ENCODE data around the gene AHCY.
"Not testable (repeated sequence)": the region's sequence is repeated elsewhere in the genome, so short reads cannot be mapped to it uniquely, and the experiment has no call there.

The AHCY gene

DNA sequence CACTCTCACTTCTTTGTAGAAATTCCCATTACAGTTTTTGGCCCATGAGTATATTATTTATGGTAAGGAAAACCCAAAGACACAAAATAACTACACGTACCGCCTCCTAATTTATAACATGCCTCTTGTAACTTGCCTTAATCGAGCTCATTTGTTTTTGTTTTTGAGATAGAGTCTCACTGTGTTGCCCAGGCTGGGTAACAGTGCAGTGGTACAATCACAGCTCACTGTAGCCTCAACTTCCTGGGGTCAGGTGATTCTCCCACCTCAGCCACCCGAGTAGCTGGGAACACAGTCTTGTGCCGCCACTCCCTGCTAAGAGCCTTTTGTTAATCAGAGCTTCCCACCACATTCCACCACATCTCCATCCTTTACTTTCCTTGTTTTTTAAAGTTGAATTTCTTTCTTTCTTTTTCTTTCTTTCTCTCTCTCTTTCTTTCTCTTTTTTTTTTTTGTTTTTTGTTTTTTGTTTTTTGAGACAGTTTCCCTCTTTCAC is 46.5 kb downstream of the AHCY start:
- DNase-seq (ENCODE audit: low read depth in 2 of 2) = no peak

DNA sequence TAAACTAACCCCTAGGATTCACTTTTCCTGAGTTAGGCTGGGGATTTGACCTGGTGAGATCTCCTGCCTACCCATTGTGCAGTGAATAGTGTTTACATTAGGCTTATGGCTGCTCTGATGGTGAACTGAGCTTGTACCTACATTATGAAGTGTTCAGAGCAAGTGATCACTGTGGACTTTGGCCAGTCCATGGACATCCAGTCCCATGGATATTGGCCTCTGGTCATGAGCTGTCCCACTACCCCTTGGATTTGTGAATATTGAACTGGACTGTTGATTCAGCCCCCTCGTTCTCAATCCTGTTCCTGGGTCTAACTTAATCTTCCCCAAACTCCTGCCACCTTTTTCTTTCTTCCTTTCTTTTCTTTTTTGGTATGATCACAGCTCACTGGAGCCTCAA is 48.2 kb downstream of the AHCY start:
- DNase-seq (ENCODE audit: low read depth in 2 of 2) = no peak

DNA sequence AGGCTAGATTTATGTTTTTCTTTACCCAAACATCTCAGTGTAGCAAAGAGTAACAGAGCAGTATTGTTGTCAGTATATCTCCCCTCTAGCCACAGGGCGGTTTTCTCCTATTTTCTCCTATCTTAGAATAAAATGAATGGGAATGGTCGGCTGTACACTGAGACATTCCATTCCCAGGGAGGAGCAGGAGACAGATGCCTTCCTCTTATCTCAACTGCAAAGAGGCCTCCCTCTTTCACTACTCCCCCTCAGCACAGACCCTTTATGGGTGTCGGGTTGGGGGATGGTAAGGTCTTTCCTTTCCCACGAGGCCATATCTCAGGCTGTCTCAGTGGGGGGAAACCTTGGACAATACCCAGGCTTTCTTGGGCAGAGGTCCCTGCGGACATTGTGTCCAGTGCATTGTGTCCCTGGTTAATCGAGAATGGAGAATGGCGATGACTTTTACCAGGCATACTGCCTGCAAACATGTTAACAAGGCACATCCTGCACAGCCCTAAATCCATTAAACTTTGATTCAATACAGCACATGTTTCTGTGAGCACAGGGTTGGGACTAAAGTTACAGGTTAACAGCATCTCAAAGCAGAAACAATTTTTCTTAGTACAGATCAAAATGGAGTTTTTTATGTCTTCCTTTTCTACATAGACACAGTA is 50.6 kb downstream of the AHCY start:
- DNase-seq (ENCODE audit: low read depth in 2 of 2) = not testable (repeated sequence)

DNA sequence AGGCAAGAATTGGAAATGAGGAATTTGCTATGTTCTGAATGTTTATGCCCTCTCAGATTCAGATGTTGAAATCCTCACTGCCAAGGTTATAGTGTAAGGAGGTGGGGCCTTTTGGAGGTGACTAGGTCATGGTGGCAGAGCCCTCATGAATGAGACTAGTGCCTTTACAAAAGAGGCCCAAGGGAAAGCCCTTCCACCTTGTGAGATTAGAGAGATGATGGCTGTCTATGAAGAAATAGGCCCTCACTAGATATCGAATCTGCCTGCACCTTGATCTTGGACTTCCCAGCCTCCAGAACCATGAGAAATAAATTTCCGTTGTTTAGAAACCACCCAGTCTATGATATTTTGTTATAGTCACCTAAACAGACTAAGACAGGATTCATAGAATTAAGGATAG is 51.5 kb downstream of the AHCY start:
- no peak for DNase-seq (ENCODE audit: low read depth in 2 of 2)

DNA sequence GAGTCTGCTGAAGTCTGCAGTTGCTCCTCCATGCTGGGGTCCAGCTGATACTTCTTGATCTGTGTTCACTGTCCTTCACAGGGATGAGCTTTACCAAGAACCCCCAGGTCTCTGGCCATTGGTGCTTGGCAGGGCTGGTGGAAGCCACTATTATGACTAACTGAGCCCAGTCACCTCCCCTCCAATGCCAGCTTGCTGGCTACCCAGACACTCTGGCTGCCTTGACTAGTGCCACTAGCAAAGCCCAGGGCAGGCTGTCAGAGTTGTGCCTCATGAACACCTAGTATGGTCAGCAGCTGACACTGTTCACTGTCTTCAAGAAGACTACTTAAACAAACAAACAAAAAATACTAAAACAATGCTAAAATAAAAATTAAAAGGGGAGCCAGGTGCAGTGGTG is 53.1 kb downstream of the AHCY start:
- DNase-seq (ENCODE audit: low read depth in 2 of 2) = no peak

DNA sequence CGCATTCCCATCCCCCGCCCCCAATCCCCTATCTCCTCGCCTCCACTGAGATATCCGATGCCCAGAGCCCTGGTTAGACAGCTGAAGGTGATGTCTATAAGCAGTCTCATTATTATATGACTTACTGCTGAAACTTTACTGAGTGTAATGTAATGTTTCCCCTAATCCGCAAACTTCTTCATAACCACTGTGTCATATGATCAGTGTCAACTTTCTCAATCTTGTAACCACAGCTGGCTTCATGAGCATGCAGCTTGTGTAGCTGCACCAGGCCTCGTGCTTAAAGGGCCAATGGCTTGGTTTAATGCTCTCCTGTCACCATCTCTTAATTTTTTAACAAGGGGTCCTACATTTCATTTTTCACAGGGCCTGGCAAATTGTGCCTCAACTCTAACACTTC is 53.9 kb downstream of the AHCY start:
- DNase-seq (ENCODE audit: low read depth in 2 of 2) = peak in 1 of 2 donors; percentile 28

DNA sequence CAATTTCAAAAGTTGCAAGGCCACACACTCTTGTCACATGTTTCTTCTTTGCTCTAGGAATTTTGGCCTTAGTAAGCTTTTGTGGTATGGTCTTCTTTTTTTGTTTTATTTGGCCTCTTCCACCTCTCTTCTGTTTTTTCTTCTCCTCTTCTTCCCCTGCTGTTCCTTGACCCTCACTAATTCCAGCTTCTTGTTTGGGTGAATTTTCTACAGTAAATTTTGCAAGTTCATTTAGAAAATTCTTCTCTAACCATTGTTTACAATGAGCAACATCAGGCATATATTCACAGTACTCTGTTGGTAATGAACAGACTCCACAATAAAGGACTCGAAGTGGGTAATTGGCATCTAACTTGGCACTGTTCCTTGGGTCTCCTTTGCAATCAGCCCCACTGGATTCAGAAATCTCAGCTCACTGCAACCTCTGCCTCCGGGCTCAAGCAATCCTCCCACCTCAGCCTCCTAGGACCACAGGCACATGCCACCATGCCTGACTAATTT is 57.0 kb downstream of the AHCY start:
- no peak for DNase-seq (ENCODE audit: low read depth in 2 of 2)

DNA sequence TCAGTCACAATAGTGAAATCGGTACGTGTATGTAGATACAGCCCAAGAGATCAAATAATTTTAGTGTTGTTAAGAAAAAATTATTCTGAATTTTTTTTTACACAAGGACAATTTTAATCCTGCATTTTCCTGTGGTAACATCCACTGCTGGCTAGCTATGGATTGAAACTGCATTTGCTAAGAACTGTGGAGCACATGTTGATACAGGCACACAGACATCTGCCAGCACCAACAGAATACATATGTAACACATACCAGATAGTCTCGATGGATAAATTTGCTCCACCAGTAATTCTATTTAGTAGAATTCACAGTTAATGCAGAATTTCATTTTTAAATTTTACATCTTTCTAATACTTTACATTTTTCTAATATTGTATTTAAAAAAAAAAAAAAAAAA is 59.8 kb downstream of the AHCY start:
- no peak for DNase-seq (ENCODE audit: low read depth in 2 of 2)

DNA sequence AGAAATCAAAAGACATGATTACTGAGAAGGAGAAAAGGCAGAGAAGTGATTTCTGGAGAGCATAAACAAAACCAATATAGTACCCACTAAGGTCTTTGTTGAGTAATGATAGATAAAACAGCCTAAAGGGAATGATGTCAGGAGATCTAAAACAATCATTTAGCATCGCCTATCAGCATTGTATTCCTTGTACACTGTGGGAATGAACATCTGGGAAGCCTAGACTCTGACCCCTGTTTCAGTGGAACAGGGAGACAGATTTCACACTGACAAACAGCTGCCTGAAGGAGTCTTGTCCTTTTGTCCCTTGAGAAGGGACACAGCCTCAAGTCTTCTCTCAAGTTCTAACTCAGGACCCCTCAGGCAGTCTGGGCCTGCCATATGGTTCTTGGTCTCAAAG is 60.3 kb downstream of the AHCY start:
- no peak for DNase-seq (ENCODE audit: low read depth in 2 of 2)

DNA sequence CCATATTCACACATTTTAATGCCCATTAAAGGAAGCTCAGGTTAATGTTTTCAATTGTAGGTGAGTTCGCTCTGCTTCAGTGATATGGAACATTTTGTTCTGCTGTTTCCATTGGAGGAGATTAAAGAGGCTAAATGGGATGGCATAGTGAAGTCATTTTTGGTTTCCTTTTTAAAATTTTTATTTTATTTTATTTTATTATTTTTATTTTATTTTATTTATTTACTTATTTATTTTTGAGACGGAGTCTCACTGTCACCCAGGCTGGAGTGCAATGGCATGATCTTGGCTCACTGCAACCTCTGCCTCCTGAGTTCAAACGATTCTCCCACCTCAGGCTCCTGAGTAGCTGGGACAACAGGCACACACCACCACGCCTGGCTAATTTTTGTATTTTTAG is 61.1 kb downstream of the AHCY start:
- DNase-seq (ENCODE audit: low read depth in 2 of 2) = not testable (repeated sequence)

DNA sequence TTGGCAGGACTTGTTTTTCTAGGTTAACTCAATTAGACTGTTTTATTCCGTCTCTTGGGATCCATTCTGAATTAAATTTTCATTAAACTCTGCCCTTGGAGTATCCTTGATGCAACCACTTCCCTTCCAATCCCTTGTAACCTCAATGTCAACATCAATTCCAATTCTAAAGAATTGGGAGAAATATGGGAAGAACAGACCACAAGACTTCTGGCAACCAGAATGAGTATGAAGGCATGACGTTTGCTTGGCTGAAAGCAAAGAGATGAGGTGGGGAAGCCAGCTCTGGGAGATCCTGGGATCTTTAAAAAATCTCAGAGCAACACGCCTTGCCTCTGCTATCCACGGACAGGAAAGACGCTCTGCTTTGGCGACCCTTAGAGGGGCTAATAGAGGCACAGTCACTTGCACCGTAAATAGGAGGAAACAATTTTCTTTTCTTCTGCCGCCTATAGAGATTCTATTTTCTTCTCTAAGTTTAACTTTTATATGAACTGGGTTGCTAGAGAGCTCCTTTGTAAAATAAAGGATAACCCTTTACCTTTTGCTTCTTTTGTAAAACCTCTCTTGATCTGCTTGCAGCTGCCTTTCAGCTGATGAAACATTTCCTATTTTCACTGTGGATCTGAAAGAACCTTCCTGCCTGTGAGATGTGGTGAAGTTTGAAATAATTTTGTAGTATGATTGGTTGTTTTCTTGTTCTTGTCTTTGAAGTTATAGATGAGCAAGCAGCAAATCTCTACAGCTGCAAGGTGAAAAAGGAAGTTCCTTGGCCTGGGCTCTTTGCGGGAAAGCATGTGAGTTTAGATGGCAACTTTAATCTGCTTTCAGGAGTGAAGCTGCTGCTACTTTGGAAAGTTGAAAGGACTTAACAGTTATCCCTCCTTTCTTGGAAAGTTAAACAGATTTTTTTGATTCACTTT is 62.2 kb downstream of the AHCY start, which contains the start of gene ASIP:
ASIP (plus strand) TSS at position 731 of the 923 bp plus-strand sequence. CDS start 18,952 bp downstream, outside the sequence.
- DNase-seq (ENCODE audit: low read depth in 2 of 2) = no peak

DNA sequence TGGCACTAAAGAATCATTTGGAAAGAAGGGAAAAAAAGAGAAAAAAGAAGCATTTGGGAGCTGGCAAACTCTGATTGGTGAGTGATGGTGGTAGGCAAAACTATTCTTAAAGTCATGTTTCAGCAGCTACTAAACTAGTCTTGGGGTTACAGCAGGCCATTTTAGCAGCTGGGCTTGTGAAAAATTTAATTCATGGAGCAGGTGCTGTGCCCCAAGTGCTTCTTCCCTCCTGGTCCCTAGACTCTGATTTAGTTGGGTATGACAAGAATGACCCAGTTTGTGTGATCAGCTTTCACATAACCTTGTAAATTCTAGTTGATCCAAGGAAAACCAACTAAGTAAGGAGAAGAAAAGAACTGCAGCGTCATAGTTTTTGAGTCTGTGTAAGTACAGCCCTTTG is 63.0 kb downstream of the AHCY start:
- no peak for DNase-seq (ENCODE audit: low read depth in 2 of 2)

DNA sequence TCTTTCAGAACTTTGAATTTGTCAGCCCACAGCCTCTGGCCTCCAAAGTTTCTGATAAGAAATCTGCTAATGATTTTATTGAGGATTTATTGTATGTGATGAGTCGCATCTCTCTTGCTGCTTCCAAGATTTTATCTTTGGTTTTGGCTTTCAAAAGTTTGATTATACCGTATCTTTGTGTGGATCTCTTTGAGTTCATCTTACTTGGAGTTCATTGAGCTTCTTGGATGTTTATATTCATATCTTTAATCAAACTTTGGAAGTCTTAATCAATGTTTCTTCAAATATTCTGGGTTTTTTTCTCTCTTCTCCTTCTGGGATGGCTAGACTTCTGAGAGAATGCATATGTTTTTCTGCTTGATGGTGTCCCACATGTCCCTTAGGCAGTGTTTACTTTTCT is 65.2 kb downstream of the AHCY start:
- no peak for DNase-seq (ENCODE audit: low read depth in 2 of 2)

DNA sequence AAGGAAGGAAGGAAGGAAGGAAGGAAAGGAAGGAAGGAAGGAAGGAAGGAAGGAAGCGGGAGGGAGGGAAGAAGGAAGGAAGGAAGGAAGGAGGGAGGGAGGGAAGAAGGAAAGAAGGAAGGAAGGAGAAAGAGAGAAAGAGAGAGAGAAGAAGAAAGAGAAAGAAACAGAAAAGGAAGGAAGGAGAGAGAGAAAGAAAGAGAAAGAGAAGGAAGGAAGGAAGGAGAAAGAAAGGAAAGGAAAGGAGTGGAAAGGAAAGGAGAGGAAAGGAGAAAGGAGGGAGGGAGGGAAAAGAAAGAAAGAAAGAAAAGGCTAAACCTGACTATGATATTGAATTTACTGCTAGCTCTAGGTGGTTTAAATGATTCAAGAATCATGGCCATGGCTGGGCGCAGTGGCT is 67.3 kb downstream of the AHCY start:
- DNase-seq (ENCODE audit: low read depth in 2 of 2) = no peak

DNA sequence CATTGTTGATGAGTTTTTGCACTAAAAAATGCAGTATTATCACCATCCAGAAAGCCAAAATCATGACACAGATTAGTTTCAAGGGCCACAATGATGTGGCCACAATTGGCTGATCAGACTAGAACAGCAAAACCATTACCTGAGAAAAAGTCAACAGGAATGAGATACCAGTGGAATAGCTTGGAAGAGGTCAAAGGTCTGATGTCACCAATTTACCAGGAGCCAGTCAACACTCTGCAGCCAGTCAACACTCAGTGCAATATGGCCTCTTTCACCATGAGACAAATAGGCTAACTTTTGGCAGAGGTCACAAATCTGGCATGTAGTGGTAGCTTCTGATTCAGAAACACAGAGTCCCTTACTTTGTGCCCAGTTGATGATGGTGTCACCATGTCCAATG is 69.5 kb downstream of the AHCY start:
- no peak for DNase-seq (ENCODE audit: low read depth in 2 of 2)

DNA sequence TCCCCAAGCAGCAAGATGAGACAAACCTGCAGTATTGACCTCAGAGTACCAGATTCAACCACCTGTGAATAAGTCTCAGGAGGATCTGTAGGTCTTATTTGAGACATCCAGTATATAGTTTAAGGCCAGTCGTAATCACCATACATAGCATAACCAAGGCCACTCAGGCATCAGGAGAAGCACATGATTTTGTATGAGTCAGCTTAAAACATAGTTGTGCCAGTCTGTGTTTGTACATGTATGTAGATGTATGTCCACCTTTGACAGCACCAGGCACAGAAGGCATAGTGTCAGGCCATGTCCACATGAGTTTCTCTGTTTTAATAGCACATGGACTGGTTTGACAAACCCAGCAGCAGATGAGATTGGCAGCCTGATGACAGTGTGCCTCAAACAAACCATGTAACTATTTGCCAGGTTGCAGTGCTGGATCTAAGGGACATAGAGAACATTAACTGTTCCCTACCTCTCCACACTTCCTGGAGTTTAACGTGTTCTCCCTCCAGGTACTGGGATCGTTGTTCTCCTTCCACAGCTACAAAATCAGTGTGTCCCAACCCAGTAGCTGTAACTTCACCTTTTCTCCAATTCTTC is 70.6 kb downstream of the AHCY start:
- DNase-seq (ENCODE audit: low read depth in 2 of 2) = no peak

DNA sequence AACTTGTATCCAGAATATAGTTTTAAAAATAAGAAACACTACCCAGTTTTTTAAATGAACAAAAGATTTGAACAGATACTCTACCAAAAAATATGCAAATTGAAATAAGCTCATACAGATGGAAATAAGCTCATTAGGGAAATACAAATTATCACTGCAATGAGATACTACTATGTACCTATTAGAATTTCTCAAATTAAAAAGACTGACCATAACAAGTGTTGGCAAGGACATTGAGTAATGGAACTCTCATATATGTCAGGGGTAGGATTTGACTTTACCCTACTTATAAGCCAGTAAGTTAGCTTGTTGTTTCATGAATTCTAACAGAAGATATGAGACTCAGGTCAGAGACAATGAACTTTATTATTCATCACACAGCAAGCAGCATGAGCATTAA is 71.5 kb downstream of the AHCY start:
- no peak for DNase-seq (ENCODE audit: low read depth in 2 of 2)
